NCI-H2227 treated with DMSO at 0.1 percent for 48 hours (cell line): ENCODE measurements around the gene FARSA.
A peak's percentile ranks its signal among the peaks of the same experiment; 100 is the strongest.
"Not testable (repeated sequence)": the region's sequence is repeated elsewhere in the genome, so short reads cannot be mapped to it uniquely, and the experiment has no call there.

Experiments used
- DNase-seq: peaks from one replicate; lab custom pipeline; 2025; lab: John Stamatoyannopoulos, UW

The FARSA gene

GRCh38 chr19:12890787-12891552 lies 42.5 kb downstream of the FARSA start, which contains the start of gene GCDH:
Gene GCDH (plus strand): TSS chr19:12891160. CDS start chr19:12891305, 145 bp downstream.
- DNase-seq: peak; percentile 97

GRCh38 chr19:12890299-12890786 lies 43.2 kb downstream of the FARSA start:
- not testable (repeated sequence) for DNase-seq

GRCh38 chr19:12888006-12888603 lies 45.4 kb downstream of the FARSA start:
- DNase-seq: no peak

DNA sequence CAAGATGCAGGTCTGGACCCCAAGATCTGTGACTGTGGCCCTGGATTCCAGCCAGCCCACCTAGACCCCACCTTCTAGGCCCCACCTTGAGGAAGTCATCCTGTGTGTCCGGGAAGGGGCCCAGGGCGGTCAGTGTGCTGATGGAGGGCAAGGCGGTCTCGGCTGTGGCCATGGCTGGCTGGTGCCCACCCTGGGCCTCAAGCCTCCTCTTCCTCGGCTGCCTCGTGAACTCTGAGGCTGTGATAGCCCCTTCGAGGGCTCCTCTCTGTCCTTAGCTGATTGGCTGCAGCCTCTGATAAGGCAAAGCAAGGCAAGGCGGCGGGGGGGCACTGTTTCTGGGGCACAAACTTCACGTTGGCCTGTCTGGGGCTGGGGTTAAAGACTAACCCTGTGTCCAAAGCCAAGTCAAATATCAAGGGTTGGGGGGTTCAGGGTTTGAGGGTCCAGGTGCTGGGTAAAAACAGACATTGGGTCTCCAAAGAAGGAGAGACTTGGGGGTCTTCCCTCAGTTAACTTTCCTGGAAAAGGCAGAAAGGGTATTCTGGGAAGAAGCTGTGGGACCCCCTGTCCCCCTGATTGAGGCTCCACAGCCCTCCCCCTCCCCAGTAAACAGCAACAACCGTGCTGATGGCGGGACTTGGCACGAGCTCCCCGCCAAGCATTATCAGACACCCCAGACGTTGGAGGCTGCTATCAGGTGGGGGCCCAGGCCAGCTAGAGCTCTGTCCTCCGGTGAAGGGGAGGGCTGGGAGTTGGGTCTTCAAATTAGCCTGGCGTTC lies 46.4 kb downstream of the FARSA start, which contains the start of gene KLF1:
TSS of gene KLF1 (minus strand) at position 233 of the 779 bp plus-strand sequence. CDS start at position 172, 61 bp downstream.
- DNase-seq: no peak

GRCh38 chr19:12886651-12886968 lies 46.9 kb downstream of the FARSA start:
- no peak for DNase-seq

DNA sequence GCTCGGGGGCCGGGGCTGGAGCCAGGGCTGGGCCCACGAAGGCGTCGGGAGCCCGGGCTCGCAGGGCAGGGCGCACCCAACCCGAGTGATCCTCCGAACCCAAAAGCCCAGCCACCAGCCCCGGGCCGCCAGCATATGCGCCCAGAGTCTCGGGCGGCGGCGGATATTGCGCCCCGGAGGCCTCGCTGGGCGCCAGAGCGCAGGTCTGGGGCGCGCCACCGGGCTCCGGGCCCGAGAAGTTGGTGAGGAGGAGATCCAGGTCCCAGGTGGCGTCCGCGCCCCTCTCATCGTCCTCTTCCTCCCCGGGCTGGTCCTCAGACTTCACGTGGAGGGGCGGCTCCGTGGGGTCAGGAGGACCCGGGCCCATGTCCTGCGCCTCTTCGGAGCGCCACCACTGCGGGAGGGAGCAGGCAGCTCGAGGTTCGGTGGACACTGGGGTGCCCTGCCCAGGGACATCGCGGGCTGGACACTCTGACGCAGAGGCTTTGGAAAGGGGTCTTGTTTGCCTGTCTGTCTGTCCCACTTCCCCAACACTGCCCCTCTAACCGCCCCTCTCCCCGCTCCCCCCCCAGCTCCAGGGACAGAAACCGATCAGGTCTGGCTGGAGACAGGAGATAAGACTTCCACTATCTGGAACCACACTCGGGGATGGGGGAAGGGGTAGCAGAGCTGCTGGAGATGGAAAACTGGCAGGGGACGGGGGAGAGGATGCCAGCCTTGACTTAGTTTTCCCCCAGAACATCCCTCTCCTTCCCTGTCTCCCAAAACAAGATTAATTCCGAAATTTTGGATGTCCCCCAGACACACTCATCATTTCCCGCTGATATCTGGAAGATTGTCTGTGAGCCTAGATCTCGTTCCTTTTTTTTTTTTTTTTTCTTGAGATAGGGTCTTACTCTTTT lies 47.5 kb downstream of the FARSA start:
- no peak for DNase-seq

DNA sequence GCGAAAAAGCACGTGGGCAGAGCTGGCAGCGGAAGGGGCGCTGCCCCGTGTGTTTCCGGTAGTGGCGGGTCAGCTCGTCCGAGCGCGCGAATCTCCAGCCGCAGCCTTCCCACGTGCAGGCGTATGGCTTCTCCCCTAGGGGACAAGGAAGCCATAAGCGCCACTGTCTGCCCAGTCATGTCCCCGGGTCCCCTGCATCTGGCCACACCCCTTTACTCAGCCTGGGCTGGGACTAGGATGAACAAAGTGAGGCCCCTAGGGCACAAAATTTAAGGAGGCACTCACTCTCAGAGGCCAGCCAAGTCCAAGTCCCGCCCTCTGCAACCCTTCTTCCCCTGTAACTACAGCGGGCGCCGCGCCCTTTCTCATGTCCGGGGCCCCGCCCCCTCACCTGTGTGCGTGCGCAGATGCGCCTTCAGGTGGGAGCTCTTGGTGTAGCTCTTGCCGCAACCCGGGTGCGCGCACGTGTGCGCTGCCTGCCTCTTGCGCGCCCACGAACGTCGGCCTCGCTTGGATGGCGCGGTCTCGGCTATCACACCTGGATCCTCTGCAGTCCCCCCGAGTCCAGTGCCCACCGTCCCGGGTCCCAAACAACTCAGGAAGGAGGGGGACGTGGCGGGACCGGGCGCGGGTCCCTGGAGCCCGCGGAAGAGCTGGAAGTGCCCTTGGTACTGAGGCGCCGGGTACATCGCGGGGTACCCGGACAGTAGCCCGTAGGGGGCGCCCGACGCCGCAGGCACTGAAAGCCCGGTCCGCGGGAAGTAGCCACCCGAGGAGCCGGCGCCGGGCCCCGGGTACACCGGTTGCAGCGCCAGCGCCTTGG lies 48.4 kb downstream of the FARSA start:
- DNase-seq: peak; percentile 26

- no peak for DNase-seq
These were observed 48.9 kb downstream of the FARSA start for GRCh38 chr19:12884627-12884925.

GRCh38 chr19:12884202-12884601 lies 49.3 kb downstream of the FARSA start:
- DNase-seq: no peak

- DNase-seq: no peak
These were observed 50.9 kb downstream of the FARSA start for GRCh38 chr19:12882589-12882988.

- peak; percentile 83 for DNase-seq
These were observed 52.2 kb downstream of the FARSA start, which contains the start of gene DNASE2 for GRCh38 chr19:12881172-12881808. Gene DNASE2 (minus strand): TSS chr19:12881449. CDS start chr19:12881375, 74 bp downstream.

- DNase-seq: no peak
These were observed 52.9 kb downstream of the FARSA start for GRCh38 chr19:12880551-12881171.

GRCh38 chr19:12875086-12875485 lies 58.4 kb downstream of the FARSA start:
- DNase-seq: no peak

DNA sequence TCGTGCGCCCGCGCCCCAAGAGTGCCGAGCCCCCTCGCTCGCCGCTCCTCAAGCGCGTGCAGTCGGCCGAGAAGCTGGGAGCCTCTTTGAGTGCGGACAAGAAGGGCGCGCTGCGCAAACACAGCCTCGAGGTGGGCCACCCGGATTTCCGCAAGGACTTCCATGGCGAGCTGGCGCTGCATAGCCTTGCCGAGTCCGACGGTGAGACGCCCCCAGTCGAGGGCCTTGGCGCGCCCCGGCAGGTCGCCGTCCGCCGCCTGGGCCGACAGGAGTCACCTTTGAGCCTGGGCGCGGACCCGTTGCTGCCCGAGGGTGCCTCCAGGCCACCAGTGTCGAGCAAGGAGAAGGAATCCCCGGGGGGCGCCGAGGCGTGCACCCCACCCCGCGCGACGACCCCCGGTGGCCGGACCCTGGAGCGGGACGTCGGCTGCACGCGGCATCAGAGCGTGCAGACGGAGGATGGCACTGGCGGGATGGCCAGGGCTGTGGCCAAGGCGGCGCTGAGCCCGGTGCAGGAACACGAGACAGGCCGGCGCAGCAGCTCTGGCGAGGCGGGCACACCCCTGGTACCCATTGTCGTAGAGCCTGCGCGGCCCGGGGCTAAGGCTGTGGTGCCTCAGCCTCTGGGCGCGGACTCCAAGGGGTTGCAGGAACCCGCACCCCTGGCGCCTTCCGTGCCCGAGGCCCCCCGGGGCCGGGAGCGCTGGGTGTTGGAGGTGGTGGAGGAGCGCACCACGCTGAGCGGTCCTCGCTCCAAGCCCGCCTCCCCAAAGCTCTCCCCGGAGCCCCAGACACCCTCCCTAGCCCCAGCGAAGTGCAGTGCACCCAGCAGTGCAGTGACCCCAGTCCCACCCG lies 59.4 kb downstream of the FARSA start:
- DNase-seq: no peak

DNA sequence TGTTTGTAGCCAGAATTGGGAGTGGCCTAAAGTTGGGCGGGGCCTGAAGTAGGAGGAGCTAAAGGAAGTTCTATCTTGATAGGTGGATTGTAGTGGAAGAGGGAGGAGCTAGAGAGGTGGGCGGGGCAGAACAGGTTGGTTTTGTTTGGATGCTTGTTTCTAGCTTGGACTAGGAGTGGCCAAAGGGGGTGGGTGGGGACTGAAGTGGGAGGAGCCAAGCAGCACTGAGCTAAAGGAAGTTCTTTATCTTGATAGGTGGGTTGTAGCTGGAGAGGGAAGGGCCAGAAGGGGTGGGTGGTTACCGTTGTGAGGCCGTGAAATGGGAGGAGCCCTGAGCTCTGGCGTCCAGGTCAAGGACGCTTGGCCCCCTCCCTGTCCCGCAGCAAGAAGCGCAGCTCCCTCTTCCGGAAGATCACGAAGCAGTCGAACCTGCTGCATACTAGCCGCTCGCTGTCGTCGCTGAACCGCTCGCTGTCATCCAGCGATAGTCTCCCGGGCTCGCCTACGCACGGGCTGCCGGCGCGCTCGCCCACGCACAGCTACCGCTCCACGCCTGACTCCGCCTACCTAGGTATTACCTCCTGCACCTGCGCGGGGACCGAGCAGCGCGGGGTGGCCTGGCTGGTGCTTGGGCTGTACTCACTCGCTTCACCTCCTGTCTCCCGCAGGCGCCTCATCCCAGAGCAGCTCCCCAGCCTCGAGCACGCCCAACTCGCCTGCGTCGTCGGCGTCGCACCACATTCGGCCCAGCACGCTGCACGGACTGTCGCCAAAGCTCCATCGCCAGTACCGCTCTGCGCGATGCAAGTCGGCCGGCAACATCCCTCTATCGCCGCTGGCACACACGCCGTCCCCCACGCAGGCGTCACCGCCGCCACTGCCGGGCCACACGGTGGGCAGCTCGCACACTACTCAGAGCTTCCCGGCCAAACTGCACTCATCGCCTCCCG lies 60.3 kb downstream of the FARSA start:
- no peak for DNase-seq
